Measurements from ENCODE around the gene ARRDC4.

The ARRDC4 gene

DNA sequence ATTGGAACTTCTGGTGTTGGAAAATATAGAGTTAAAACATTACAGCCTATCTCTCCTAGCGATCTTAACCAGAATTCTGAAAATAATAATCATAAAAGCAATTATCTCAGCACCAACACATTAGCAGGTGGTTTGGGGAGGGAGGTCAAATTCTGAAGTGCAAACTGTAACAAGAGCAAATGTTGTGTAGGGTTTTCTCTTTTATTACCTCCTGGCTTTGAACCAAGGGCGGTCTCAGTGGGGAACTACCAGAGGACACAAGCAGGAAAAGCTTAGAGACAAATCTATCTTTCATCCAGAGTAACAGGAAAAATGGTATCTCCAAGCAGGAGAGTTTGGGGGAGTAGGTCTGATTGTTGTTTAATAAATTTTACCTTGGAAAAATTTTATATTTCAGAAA is 5.5 kb upstream of the ARRDC4 start:
- TF ChIP-seq POLR2A (IDR thresholded peaks at IDR 0.05; ENCODE audit: low read length): no peak
- TF ChIP-seq GATA1 (IDR thresholded peaks at IDR 0.05; ENCODE audit: low read depth, low read length): no peak
- no peak for DNase-seq

DNA sequence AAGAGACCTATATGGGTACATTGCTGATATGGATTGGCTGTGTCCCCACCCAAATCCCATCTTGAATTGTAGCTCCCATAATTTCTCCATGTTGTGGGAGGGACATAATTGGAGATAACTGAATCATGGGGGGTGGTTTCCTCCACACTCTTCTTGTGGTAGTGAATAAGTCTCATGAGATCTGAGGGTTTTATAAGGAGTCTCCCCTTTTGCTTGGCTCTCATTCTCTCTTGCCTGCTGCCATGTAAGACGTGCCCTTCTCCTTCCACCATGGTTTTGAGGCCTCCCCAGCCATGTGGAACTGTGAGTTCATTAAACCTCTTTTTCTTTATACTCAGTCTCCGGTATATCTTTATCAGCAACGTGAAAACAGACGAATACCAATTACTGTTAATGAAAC is 5.0 kb upstream of the ARRDC4 start:
- TF ChIP-seq POLR2A (IDR thresholded peaks at IDR 0.05; ENCODE audit: low read length): no peak
- TF ChIP-seq GATA1 (IDR thresholded peaks at IDR 0.05; ENCODE audit: low read depth, low read length): no peak

DNA sequence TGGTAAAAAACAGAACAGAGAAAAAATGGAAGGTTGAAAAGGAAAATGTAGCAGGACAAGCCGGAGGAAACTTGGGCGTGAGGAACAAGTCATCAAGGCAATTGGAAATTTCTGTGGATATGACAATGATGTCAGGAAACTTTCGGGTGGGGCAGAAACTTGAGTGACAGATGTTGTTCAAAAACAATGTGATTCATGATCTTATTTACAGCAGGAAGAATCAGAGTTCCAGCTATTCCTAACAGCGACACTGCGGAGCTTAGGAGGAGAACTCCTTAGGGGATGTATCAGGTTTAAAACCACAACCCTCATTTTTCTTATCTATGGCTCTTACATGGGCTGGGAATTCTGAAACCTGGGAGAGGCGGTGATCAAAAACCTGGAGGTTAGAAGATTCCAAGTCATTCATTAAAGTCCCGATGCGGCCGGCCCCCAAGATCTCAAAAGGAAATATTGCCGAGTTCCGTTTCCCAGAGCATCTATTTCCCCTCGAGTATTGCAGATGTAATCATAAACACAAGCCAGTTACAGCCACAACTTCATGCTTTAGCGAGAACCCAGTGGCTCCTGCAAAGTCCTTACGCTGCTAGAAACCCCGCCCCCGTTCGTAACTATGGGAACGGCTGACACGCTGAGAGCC is 659 bp upstream of the ARRDC4 start:
- no peak for DNase-seq
- no peak for TF ChIP-seq POLR2A (IDR thresholded peaks at IDR 0.05; ENCODE audit: low read length)
- no peak for TF ChIP-seq GATA1 (IDR thresholded peaks at IDR 0.05; ENCODE audit: low read depth, low read length)

More for the DNA sequence above, 5.0 kb upstream of the ARRDC4 start:
- DNase-seq: no peak

DNA sequence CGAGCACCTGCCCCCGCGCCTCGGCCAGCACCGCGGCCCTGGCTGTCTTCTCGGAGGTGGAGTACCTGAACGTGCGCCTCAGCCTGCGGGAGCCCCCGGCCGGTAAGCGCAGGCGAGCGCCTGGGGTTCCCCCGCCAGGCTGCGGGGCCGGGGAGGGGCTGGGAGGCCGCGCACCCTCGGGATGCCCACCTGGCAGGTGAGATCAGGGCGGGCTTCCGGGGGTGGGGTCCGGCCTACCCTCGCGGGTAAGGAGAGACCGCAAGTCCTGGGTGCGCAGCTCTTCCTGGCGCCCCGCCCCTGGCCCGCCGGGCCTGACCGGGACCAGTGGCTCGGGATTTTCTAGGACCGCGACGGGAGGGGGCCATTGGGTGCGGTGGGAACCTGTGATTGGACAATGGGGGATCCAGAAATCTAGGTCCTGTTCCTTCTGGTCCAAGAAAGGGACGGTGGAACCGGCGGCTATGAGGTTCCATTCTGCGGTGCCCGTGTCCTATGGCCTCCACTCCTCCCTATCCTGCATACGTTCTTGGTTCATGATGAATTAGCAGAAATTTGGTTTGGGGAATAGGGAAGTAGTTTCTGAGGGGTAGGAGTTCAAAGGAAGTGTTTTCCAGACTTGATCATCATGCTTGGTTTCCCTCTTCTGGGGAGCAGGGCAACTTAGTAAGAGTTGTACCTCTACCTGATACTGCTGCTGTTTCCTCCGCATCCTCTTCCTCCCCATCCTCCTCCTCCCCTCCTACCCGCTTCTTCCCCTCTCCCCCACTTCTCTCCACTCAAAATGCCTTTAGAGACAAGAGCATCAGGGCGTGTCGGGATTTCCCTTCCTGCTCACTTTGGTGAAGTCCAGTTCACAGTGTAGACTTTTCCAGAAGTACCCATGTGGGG is 808 bp downstream of the ARRDC4 start:
- DNase-seq: peak; percentile 28 to 50

DNA sequence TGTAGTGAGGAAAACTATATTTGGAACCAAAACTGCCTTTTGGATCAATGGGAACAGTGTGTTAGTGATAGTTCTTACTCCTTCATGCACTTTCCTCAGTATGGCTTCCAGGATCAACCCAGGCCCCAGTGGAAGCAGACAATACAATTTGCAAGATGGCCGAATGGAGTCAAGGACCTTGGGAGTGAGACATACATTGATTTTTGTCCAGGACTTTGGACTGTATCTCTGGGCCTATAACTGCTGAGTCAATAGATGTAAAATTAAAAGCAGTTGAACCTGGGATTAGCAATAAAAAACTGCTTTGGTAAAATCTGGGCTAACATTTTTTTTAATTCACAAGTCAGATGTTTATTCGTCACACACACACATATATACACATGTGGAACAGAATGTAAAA is 1.8 kb downstream of the ARRDC4 start:
- TF ChIP-seq GATA1 (IDR thresholded peaks at IDR 0.05; ENCODE audit: low read depth, low read length): no peak
- TF ChIP-seq POLR2A (IDR thresholded peaks at IDR 0.05; ENCODE audit: low read length): no peak
- peak in 1 of 2 experiments; percentile 5 for DNase-seq

More for the DNA sequence above, 808 bp downstream of the ARRDC4 start:
- no peak for TF ChIP-seq POLR2A (IDR thresholded peaks at IDR 0.05; ENCODE audit: low read length)
- no peak for TF ChIP-seq GATA1 (IDR thresholded peaks at IDR 0.05; ENCODE audit: low read depth, low read length)

DNA sequence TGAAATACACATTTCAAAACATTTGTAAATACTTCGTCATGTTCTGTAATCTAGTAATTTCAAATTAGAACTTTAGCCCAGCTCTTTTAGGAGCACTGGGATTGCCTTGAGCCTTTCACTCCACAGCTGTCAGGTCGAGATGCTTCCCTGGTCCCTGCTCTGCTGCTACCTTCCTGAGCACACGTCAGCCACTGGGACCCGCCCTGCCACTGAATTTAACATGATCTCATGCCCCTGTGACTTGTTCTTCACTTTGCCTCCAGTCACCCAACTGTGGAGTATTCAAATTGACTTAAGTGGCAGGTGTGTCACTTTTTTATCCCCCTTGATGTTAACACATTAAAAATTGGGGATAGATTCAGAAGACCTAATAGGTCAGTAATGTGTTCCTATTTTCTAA is 3.3 kb downstream of the ARRDC4 start:
- TF ChIP-seq POLR2A (IDR thresholded peaks at IDR 0.05; ENCODE audit: low read length) (no peak), GATA1 (IDR thresholded peaks at IDR 0.05; ENCODE audit: low read depth, low read length) (no peak)
- peak in 1 of 2 experiments; percentile 42 for DNase-seq

DNA sequence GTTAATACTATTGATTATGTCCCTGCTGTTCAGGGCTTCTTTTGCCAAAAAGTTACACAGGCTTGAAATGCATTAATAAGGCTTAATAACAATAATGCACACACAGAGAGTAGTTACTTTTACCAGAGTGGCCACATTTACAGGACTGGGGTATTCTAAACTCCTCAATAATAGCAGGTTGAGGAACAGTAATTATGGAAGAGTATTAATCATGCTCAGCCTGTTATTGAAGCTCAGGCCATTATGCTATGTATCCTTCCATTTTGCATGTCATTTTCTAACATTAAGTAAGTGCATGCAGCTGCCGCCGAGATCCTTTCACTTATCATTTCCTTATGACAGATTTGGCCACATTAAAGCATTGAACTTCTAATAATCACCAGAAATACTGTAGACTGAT is 5.7 kb downstream of the ARRDC4 start:
- TF ChIP-seq POLR2A (IDR thresholded peaks at IDR 0.05; ENCODE audit: low read length) (no peak), GATA1 (IDR thresholded peaks at IDR 0.05; ENCODE audit: low read depth, low read length) (no peak)
- no peak for DNase-seq

DNA sequence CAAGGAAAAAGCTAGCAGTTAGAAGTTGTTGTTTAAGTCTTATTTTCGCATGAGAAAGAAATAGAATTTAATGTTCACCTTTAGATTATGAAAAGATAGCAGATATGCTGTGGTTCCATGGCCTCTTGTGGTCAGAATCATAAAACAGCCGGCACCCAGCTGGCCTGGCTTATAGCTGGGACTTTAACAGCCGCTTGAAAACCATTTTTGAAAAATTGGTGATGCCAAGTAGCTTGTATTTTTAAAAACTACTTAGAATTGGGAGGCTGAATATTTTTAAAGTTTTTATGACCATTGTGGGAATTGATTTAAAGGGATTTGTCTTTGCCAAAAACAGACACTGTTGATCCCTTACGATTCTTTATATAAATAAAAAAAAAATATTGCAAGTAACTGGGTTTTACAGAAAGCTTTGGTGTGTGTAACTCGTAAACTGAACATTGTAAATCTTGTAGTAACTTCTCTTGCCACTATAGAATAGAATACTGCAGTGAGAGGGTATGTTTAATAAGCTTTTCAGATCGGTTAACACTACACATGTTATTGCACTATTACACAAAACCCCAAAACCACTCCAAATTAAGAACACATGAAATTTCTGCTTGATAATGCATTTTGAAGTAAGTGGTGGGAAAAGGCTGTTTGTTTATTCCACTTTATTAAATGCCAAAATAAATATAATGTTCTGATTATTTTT is 6.6 kb downstream of the ARRDC4 start:
- no peak for DNase-seq
- TF ChIP-seq POLR2A (IDR thresholded peaks at IDR 0.05; ENCODE audit: low read length): no peak
- no peak for TF ChIP-seq GATA1 (IDR thresholded peaks at IDR 0.05; ENCODE audit: low read depth, low read length)

DNA sequence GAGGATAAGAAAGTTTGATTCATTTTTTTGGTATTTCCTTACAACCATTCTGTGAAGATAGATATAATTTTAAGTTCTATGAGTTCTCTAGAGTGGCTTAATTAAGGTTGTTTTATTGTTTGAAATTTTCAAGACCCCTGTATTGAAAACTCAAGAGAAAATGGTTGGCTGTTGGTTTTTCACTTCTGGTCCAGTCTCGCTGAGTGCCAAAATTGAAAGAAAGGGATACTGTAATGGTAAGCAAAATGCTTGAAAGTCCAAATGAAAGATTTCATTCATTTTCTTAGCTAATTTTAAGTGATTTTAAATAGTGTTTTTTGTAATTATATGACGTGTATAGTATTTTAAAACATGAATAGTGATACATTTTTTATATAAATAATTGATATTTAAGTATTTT is 7.4 kb downstream of the ARRDC4 start:
- no peak for DNase-seq
- TF ChIP-seq GATA1 (IDR thresholded peaks at IDR 0.05; ENCODE audit: low read depth, low read length): no peak
- TF ChIP-seq POLR2A (IDR thresholded peaks at IDR 0.05; ENCODE audit: low read length): no peak

DNA sequence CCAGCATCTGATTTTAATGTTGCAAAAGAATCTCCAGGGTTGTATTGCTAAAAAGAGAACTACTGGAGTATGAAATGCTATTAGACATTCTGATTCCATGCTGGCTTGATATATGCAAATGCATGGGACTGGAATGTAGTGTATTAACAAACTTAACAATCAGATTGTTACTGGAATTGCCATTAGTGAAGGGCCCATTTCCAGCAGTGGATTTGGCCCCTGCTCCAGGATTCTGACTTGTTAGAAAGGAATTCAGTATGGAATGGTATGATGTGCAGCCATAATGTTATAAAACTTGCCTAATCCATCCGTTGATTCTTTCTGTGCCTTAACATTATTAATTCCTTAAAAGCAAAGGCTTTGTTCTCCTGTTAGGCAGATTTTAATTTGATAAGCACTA is 7.9 kb downstream of the ARRDC4 start:
- TF ChIP-seq GATA1 (IDR thresholded peaks at IDR 0.05; ENCODE audit: low read depth, low read length): no peak
- TF ChIP-seq POLR2A (IDR thresholded peaks at IDR 0.05; ENCODE audit: low read length): no peak

DNA sequence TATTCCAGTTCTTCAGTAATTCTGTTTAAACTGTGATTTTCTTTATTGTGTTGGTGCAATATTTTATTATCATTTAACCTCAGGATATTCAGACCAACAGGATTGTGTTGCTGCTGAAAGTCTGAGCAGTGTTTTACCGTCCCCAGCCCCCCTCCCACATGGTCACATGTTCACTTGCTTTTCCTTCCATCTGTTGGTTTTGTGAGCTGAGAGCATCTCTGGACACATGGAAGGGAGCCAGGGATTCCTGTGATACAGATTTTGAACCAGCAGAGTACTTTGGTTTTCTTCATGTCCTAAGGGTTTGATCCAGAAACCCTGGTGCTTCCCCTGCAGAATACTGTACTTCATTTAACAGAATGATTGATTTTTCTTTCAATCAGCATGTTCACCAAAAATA is 11.9 kb downstream of the ARRDC4 start:
- DNase-seq: no peak

More for the DNA sequence above, 7.9 kb downstream of the ARRDC4 start:
- no peak for DNase-seq

DNA sequence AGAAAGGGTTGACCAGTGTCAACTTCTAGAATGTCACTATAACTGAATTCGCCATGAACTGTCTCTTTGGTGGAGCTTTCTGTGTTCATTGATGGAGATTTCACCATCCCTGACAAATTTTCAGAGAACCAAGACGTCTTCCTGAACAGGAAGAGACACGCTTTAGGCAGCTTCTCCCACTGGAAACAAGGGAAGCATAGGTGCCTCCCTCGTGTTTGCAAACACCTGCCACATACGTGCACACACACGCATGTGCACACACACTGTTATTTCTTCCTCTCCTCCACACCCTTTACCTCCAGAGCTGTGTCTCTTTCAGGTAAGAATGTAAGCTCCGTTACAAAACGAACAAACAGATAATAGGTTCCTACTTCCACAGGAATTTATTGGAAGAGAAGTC is 15.6 kb downstream of the ARRDC4 start:
- TF ChIP-seq POLR2A (IDR thresholded peaks at IDR 0.05; ENCODE audit: low read length) (no peak), GATA1 (IDR thresholded peaks at IDR 0.05; ENCODE audit: low read depth, low read length) (no peak)
- no peak for DNase-seq

More for the DNA sequence above, 11.9 kb downstream of the ARRDC4 start:
- TF ChIP-seq GATA1 (IDR thresholded peaks at IDR 0.05; ENCODE audit: low read depth, low read length) (no peak), POLR2A (IDR thresholded peaks at IDR 0.05; ENCODE audit: low read length) (no peak)

DNA sequence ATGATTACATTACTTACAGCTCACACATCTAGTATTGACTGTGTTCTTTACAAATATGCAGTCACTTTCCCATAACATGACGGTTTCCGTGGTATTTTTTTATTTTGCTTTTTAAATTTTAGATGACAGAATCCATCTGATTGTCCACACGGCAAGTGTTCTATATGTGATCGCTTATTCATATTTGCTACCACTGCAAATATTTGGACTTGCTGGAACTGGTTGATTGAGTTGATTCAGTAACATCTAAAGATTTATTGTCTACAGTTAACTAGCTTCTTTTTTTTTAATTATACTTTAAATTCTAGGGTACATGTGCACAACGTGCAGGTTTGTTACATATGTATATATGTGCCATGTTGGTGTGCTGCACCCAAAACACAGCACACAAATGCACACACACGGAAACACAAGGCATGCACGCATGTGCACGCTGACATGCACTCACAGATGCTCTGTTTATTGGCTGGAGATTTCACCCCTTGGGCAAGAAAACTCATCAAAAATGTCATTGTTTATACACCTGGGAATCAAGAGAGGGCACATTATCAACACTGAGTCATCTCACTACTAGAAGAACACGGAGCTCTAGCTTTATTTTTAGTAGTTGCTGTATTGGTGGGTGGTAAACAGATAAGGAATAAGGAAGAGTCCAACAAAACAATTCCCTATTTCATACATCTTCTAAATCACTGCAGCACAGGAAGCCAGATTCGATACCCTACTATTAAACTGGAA is 16.4 kb downstream of the ARRDC4 start:
- no peak for DNase-seq
- no peak for TF ChIP-seq GATA1 (IDR thresholded peaks at IDR 0.05; ENCODE audit: low read depth, low read length)
- no peak for TF ChIP-seq POLR2A (IDR thresholded peaks at IDR 0.05; ENCODE audit: low read length)
